Activated naive CD8-positive, alpha-beta T cell treated with anti-CD3 and anti-CD28 coated beads, Interleukin-2, amount 50 U/mL, for 16 hours (primary cell): Measurements from ENCODE around the gene KRT38.
"Not testable (repeated sequence)": the region's sequence is repeated elsewhere in the genome, so short reads cannot be mapped to it uniquely, and the experiment has no call there.

Experiments
- DNase-seq: peaks from one replicate; pipeline ENCODE4 v3.0.0-alpha.2; 2020; ENCODE audit warnings: low read depth, low spot score

Gene KRT38

DNA sequence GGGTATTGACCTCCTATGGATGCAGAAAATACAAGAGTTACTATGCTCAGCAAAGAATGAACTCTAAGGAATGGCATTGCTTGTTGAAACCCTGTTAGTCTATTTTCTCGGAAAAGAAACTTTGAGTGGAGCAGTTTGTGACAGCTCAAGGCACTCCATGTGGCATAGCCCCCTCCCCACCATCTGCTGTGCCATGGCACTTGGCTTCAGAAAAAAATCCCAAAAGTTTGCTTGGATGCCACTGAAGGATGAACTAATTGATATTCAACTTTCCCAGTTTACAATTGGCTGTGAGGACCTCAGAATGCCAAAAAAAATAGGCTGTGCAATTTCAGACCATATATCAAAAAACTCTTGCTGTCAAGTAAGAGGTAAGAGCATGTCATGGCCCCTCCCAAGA is 45.2 kb downstream of the KRT38 start:
- no peak for DNase-seq

DNA sequence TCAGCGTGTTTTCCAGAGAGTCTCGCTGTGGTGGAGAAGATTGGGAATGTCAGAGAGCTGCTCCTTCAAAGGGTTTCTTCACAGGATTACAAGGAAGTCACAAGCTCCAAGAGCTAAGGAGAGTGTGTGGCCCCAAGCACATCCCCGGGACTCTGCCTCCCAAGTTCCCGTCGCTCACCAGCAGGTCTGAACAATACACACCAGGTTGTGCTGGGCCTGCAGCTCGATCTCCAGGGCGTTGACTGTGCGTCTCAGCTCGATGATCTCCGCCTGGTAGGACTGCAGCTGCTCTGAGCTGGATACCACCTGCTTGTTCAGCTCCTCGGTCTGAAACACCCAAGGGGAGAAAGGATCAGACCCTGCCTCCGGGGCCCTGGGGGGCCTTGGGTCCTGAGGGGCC is 45.7 kb downstream of the KRT38 start:
- not testable (repeated sequence) for DNase-seq

GRCh38 chr17:41394254-41394996 is 46.4 kb downstream of the KRT38 start:
- no peak for DNase-seq

DNA sequence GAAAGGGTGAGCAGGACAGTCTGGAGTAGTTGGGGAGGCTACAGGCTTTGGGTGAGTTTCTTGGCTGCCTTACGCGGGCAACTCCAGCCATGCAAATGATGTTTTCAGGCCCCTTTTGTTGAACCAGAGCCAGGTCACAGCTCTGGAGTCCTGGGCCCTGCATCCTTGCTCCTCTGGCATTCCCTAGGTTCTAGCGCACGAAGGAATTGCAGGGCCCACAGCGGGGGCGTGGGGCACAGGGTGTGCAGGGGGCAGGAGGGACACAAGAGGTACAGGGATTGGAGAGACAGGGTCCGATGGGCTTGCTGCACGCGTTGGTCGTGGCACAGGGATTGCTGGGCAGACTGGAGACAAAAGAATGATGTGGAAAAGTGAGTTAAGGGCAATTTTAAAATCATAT is 47.0 kb downstream of the KRT38 start:
- no peak for DNase-seq

DNA sequence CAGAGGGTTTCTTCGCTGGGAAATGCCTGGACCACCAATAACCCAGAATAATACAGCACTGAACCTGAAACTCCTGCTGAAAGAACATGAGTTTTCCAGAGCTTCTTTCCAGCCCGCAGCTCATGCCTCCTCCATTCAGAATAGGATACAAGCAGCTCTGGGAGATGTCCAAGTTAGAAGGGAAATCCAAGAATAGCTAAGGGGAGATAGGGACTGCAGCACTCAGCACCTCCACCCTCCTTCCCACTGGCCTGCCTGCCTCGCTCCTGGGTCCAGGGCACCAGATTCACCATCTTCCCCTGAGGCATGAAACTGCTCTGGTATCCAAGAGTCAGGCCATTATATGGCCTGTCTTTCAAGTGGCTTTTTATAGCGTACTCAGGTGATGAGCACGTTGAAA is 47.5 kb downstream of the KRT38 start:
- no peak for DNase-seq

DNA sequence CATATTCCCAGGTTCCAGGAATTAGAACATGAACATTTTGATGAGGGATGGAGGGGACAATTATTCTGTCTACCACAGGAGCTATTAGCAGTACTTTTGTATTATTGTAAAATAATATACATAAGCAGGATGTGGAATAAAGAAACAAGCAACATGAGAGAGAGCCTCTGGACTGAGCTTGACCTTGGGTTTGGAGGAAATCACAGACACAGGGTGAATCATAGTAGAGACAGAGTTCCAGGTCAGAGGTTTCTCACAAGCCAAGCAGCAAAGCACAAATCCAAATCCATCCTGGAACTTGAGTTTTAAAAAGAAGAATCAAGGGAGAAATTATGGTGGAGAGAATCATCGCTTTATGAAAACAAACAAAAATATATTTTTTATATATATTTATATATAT is 48.5 kb downstream of the KRT38 start:
- DNase-seq, result no peak

- no peak for DNase-seq
These were observed 49.2 kb downstream of the KRT38 start for GRCh38 chr17:41391535-41391934.

GRCh38 chr17:41390411-41390938 is 50.3 kb downstream of the KRT38 start:
- DNase-seq, result no peak

DNA sequence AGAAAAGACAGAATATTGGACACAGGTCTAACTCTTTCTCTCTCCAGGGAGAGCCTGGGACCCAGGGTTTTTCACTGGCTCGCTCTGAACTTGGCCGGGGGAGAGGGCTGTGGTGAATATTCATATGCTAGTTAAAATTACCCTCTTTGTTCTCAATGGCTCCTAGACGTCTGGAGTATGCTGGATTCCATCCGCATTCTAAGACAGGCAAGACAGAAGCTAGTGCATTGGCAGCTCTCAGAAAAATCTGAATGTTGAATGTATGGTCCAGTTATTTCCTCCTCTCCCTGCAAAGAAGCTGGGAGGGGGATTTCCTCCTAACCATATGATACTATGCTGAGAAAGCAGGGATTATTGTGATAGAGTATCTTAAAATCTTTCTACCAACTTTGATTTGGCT is 53.1 kb downstream of the KRT38 start:
- no peak for DNase-seq

DNA sequence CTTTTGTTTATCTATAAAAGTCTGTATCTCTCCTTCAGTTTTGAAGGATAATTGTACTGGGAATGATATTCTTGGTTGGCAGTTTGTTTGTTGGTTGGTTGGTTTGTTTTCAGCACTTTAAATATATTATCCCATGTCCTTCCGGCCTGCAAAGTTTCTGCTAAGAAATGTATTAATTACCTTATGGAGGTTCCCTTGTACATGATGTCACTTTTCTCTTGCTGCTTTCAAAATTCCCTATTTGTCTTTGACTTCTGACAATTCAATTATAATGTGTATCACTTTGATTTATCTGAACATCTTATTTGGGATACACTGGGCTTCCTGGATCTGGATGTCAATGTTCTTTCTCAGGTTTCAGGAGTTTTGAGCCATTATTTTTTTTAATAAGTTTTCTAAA is 54.6 kb downstream of the KRT38 start:
- DNase-seq, result no peak
